CD4-positive, alpha-beta T cell treated with Interleukin-4 for 4 hours (primary cell): Measurements from ENCODE around the gene SLC25A52.
"Not testable (repeated sequence)": the region's sequence is repeated elsewhere in the genome, so short reads cannot be mapped to it uniquely, and the experiment has no call there.

Experiments used
- DNase-seq: peaks from one replicate; pipeline ENCODE4 v3.0.0-alpha.2; 2020

Gene SLC25A52, protein sequence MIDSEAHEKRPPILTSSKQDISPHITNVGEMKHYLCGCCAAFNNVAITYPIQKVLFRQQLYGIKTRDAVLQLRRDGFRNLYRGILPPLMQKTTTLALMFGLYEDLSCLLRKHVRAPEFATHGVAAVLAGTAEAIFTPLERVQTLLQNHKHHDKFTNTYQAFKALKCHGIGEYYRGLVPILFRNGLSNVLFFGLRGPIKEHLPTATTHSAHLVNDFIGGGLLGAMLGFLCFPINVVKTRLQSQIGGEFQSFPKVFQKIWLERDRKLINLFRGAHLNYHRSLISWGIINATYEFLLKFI

DNA sequence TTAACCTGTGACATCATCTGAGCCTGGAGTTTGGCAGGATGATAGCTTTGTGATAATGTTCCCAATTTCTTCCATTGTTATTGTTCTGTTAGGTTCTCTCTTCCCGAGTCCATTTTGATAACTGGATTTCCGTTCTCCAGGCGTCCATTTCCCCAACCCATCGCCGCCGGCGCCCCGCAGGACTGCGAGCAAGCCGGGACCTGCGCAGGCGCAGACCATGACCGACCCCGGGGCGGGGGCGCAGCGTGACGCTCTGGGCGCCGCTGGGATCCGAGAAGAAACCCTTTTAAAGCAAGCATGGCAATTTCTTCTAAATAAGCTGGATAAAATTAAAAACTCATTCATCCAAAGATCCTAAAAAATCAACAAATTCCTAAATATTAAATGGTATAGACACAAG, at the start of gene SLC25A52:
TSS of gene SLC25A52 (minus strand) at position 186 of the 400 bp plus-strand sequence. CDS start 219 bp downstream, outside the sequence.
- DNase-seq, result no peak

DNA sequence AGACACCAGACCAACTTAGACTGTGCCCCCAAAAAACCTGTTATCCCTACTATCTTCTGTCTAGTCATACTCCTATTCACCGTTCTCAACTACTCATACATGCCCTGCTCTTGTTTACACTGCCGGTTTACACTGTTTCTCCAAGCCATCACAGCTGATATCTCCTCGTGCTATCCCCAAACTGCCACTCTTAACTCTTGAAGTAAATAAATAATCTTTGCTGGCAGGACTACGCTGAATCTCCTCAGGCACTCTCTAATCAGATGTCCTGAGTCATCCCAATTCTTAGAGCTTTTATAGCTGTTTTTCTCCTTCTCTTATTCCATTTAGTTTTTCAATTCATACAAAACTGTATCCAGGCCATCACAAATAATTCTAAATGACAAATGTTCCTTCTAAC, 48.4 kb upstream of the SLC25A52 start:
- not testable (repeated sequence) for DNase-seq

DNA sequence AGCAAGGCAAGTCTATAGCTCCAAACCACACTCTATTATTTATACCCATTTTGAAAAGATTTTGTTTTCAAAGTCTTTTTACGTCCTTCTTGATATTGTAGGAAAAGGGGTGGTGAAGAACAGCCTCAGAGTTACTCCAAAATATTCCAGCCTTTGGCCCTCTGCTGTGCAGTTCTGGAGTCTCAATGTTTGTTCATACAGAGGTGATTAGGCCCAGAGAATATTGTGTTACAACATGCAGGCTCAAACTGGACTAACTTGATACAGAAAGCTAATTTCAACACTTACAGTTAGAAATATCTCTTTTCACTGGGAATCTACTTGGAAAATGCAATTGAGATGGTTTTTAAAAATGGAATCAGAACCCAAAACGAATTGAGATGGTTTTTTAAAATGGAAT, 40.4 kb upstream of the SLC25A52 start:
- DNase-seq, result no peak

DNA sequence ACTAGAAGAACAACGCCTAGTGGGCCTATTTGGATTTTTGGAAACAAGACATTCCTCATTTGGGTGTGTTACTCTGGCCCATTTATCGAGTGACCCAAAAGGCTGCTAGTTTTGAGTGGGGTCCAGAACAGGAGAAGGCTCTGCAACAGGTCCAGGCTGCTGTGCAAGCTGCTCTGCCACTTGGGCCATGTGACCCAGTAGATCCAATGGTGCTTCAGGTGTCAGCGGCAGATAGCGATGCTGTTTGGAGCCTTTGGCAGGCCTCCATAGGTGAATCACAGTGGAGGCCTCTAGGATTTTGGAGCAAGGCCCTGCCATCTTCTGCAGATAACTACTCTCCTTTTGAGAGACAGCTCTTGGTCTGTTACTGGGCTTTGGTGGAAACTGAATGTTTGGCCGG, 38.6 kb upstream of the SLC25A52 start:
- DNase-seq, result not testable (repeated sequence)

DNA sequence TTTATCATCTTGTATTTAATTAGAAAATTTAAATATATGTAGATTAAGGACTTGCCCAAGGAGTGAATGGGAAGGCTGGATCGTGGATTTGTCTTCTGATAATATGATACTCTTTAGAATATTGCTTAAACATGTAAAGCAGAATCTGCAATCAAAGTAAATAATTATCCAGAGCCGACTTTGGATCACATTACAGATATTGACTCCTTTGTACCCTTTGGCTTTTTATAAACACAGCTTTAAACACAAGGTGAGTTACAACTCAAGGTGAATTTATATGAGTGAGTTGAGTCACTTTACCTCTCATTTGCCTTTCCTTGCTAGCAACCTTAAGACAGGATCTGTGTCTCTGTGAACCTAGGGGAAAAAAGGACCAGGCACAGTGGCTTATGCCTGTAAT, 37.7 kb upstream of the SLC25A52 start:
- DNase-seq, result no peak

DNA sequence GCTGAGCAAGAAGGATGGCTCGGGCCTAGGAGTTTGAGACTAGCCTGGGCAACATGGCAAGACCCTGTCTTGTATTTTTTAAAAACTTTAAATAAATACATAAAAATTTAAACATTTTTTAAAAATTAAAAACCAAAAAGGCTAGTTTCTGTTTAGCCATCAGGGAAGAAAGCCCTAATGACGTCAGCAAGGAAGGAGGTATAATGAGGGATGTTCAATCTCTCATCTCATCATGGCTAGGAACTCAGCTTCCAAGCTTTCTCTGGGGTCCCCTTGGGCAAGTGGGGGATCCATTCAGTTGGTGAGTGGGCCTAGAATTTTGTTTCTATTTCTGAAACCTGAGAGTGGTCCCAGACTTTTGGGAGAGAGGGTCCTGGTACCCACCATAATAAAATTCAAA, 35.1 kb upstream of the SLC25A52 start:
- no peak for DNase-seq

DNA sequence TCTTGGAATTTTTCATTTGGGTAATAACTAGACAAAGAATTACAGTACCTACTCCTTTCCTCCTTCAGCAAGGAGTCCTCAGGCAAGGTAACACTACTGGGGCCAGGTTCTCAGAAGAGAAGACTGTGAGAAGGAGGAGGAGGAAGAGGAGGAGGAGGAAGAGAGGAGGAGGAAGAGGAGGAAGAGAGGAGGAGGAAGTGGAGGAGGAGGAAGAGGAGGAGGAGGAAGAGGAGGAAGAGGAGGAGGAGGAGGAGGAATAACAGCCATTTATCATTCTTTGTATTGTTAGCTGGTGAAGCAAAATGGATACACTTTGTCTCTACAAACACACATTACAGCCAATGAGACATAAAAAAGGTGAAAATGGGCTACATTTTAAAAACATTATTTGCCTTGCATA, 32.9 kb upstream of the SLC25A52 start:
- no peak for DNase-seq

DNA sequence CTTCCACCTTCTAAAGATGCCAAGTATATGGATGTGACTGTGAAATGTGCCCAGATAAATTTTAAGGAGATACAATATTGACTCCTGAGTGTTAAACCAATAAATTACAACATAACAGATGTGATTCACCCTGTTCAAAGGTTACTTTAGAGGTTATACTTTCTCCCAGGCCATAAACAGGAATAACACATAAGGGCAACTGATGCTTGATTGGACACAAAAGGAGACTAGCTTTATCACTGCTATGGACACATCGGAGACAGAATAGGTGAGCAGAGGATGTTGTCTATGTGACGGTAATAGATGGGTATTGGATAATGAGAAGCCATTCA, 31.9 kb upstream of the SLC25A52 start:
- DNase-seq, result no peak

DNA sequence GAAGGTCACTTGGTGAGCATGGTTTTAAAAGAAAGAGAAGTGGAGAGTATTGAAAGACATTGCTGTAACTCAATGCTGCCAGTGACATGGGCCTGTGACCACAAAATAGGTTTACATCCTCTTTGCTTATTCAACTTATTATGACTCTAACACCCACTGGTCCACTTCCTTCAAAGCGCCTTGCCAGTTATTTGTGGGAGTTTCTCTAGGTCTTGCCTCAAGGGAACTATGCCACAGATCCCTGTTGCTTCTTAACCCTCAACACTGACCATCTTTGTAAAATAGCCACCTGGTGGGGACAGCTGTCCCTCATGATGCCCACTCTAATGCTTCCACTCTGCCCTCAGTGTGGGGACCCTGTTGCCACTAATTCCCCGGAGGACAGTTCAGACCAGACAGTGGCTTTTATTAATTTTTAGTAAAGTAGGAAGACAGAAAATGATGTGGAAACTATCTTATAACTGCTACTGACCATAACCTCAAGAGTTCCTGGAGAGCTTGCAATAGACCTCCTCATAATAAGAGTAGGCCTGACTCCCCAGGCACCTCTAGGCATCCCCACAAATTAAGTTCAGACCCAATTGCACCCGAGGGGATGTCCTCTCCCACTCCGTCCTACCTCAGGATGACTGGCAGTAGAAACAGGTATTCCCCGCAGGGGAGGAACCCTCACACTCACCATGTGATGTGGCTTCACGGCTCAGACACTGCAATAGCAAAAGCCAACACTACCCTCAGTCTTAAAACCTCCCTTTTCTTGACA, 31.3 kb upstream of the SLC25A52 start:
- DNase-seq, result no peak

DNA sequence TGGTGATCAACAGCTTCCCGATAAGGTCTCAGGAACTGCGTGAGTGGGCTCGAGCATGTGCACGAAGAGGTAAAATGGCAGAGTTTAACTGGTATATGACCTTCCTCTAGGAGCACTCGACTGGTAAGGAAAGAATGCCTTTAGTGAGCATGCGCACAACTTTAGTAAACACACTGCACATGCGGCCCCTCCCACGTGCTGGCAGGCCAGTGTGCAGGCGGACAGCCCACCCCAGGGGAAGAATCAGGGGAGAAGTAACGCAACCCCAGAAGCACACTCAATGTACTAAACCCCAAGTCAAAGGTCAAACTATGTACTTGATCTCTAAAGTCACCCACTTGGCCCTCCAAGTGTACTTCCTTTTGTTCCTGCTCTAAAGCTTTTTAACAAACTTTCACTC, 28.7 kb upstream of the SLC25A52 start:
- DNase-seq, result no peak

DNA sequence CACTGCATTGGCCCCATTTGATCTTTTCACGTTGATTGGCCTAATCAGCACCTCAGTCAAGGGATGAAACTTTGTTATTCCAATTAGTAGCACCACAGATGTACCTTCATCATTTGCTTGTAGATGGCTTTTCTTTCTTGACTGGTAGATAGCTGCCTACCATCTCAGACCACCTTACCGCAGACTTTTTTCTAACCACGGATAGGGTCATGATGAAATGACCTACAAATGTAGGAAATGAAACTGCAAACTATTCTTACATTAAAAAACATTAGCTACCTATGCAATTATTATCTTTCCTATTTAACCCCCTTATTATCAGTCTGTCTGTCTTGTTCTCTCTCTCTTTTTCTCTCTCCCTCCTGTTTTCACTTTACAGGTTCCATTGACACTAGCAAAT, 22.4 kb upstream of the SLC25A52 start:
- DNase-seq, result no peak

DNA sequence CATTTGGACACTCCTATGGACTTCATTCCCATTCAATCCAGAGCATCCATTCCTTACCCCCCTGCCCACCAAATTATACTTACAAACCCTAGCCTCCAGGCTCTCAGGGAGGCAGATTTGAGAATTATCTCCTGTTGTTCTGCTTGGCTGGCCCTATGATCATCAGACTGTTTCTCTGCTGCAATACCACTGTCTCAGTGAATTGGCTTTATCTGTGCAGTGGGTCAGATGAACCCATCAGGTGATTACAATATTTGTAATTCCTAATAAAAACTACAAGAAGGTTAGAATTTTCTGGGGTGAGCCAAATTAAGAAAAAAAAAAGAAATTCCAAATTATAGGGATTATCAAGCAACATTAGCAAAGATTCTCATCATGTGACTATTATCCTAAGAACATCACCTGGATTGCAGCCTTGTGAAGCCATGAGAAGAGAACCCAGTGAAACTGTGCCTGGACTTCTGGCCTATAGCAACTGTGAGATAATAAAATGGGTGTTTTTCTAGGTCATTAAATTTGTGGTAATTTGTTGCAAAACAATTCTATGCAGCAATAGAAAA, 17.8 kb upstream of the SLC25A52 start:
- DNase-seq, result no peak

DNA sequence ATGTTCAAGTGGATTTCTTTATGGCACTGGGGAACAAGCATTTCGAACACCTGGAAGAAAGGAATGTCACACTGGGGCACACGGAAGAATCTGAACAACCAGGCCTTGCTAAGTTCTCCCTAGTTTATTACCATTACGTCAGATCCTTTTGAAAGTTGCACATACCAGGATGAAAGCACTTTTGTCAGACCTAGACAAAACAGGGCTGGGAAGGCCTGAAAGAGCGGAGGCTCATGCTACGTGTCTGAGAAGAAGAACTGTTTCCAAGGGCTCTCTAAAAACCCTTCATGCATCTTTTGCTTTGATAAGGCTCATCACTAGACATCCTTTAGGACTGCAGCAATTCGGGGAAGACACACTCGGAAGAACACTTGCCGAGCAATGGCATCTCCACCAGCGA, 15.4 kb upstream of the SLC25A52 start:
- DNase-seq, result no peak

DNA sequence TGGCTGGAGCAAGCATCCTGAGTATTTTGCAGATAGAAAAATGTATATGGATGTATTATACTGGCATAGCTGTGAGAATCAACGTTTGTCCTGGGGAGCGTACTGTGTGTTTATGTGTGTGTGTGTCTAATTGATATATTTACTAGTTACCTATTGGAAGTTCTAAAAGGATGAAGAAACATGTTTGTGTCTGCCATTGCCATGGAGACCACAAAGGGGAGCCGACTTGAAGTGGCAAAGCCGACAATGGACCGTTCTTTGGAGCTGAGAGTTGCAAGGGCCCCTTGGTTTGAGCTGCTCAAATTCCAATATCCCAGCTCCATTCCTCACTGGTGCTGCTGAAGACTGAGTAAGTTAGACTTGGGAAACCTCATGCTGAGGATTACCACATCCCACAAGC, 14.3 kb upstream of the SLC25A52 start:
- no peak for DNase-seq

DNA sequence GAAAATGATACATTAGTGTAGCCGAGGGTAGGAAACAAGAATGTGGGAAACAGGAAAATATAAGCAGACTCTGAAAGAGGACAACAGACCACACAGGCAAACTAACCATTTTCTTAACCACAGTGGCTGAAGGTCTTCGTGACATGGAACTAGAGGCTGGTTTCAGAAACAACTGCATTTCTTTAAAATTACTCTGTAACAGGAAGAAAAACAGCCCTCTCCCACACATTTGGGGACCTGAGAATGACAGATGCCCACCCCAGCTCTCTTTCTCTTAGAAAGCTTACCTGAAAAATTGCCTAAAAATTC, 13.8 kb upstream of the SLC25A52 start:
- no peak for DNase-seq

DNA sequence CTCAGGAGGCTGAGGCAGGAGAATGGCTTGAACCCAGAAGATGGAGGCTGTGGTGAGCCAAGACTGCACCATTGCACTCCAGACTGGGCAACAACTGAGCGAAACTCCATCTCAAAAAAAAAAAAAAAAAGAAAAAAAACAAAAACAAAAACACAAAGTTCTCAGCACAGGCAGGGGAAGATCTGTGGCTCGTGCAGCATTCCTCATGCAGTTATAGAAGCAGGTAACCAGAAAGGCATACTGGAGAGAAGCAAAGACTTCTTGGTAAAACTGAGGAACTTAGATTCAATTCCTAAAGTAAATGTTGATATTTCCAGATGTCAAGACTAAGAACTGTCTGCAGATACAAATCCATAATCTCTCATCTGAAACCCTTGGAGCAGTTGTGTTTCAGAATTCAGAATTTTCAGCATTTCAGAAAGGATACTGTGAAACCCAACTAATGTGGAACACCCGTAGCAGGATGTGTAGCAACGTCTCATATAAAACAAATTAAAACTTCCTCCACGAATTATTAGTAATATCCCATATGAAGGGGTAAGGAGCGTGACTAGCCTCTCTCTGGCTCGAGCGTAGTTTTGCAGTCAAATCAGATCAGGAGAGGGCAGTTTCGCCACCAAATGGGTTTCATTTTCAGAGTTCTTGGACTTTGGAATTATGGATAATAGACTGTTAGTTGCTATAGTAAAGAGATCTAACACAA, 13.2 kb upstream of the SLC25A52 start:
- DNase-seq, result no peak

DNA sequence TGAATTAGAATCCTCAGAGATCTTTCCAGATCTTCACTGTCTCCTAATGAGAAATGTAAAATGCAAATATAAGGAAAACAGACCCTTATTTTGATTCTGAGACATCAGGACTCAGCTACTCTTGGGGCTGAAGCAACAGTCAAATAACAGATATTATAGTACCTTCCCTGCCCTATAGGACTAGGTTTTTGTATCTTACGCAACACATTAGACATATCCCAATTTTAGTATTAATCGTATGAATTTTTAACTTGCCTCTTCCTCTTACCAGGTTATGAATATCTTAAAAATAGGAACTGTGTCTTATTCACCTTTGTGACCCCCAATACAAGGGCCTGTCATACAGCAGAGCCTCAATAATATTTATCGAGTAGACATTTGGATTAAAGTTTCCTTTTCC, 12.0 kb upstream of the SLC25A52 start:
- DNase-seq, result no peak

DNA sequence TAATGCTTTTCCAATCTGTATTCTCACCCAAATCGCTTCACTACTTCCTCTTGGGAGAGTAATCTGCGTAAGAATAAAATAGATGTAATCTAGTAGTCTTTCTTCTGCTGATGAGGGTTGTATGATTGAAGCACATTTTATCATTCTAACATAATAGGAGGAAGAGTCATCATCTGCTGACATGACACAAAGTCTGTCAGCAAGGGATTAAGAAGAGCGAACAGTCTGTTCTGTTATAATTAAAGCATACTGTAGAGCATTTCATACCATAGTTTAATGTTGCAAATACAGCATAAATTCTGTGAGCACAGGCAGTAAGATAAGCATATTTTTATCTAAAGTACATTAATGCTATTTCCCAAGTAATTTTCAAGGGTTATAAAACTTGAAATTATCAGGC, 10.4 kb downstream of the SLC25A52 start:
- no peak for DNase-seq

DNA sequence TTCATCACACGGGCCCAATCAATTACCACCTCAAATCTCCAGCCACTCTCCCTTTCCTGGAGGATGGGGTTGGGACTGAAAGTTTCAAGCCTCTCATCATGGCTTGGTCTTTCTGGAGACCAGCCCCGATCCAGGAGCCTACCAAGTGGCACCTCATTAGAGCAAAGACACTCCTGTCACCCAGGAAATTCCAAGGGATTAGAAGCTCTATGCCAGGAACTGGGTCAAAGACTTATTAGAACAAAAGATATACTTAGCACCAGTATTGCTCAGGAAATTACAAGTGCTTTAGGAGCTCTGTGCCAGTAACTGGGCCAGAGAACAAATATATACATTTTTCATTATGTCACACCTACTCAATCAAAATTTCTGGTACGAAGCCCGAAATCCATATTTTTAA, 14.3 kb downstream of the SLC25A52 start:
- DNase-seq, result no peak

DNA sequence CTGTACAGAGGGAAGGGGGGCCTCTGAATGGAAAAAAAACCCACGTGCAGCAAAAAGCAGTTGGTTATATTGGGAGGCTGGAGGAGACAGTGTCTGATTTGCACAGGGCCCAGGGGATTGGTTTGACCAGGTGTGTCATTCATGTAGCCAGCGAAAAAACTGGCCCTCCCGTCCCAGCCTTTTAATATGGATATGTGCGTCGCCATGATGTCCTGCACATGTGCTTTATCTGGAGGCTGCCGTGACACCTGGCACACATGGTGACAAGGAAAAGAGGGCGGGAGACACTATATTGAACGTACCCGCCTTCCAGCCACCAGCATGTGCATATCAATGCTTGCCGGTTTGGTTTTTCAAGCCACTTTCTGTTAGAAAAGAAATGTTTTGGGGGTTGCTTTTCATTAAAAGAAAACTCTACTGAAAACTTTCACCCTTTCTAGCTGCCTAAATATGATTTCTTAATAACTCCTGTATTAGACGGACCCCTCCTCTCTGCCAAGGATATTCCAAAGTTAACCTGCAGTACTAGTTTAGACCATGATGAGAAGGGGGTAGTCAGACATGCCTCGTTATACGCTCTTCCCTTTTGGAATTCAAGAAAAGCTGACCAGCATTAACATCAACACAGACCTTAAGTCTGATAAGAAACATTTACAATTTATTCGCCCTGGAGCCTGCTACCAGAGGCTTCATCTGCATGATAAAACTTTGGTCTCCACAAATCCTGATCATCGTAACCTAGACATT, 16.2 kb downstream of the SLC25A52 start:
- DNase-seq, result no peak

DNA sequence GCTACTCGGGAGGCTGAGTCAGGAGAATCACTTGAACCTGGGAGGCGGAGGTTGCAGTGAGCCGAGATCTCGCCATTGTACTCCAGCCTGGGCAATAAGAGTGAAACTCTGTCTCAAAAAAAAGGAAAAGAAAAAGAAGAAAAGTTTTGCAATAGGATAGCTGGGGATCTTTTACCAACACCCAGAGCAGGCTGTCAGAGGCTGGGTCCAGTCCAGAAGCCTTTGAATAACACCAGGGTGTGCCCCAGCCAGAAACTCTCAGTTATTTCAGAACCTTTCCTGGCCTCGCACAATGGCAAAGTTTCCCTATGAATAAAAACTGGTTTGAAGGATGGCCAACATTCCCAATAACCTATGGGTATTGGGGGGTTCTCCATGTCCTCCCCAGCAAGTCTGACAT, 17.1 kb downstream of the SLC25A52 start:
- not testable (repeated sequence) for DNase-seq

DNA sequence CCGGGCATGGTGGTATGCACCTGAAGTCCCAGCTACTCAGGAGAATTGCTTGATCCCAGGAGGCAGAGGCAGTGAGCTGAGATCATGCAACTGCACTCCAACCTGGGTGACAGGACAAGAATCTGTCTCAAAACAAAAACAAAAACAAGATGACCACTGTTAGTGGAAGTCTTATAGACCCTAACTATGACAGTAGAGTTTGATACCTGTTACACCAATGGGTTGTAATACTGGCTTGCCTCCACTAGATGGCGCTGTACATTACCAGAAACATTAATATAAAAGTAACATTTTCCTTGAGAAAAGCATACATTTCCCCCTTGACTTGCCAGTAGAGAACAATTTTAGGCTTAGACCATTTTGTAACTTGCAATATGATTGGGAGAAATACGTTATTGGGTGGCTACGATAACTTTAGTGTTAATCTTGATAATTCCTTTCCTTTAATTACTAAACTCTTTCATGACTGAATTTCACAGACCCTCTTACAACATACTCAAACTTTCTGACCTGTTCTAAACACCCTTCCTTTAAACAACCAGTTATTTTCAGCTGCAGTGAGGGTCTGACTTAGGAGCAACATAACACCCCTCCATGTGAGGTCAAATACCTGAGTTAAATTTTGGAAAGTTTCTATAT, 19.5 kb downstream of the SLC25A52 start:
- peak; percentile 58 for DNase-seq

DNA sequence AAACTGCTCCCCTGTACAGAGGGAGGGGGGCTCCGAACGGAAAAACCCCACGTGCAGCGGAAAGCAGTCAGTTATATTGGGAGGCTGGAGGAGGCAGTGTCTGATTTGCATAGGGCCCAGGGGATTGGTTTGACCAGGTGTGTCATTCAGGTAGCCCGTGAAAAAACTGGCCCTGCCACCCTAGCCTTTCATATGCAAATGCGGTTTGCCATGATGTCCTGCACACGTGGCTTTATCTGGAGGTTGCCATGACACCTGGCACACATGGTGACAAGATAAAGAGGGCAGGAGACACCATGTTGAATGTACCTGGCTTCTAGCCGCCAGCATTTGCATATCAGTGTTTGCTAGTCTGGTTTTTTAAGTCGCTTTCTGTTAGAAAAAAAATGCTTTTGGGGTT, 20.5 kb downstream of the SLC25A52 start:
- no peak for DNase-seq
